SK-N-DZ (cell line): Measurements from ENCODE around the gene MYPN.
"Not testable (repeated sequence)": the region's sequence is repeated elsewhere in the genome, so short reads cannot be mapped to it uniquely, and the experiment has no call there.

ENCODE experiments used
- DNase-seq: peaks from one replicate; pipeline ENCODE4 v3.0.0-alpha.2; 2015; ENCODE audit warnings: low spot score

Gene MYPN

DNA sequence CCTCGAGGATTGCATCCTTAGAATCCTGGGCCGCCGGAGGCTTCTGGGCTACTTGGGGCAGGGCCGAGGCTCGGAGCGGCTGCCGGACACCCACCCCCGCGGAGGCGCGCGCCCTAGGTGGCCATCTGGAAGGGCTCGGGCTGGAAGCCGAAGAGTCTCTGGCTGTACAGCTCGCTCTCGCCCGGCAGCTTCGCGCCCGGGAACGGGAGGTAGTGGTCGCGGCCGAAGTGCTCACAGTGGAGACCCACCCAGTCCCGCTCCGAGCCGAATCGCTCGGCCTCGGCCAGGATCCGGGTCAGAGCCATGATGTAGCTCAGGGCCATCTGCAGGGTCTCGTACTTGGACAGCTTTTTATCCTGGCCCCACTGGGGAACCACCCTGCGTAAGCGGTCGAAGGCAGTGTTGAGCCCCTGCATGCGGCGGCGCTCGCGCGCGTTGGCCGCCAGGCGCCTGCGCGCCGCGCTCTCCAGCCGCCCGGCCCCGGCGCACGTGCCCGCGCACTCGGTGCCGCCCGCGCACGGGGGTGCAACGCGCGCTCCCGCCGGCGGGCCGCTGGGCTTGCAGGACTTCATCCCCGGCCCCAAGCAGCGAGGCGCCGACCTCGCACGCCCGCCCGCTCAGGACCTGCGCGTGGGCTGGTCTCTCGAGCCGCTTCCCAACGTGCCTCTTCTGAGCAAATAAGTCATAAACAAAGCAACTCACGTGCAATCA, 122.0 kb downstream of the MYPN start:
- peak; percentile 82 for DNase-seq

GRCh38 chr10:68231817-68232251, 122.5 kb downstream of the MYPN start, which contains the start of gene ATOH7:
ATOH7 (minus strand) TSS chr10:68232113; CDS start chr10:68231677, 436 bp downstream.
- DNase-seq, result no peak

DNA sequence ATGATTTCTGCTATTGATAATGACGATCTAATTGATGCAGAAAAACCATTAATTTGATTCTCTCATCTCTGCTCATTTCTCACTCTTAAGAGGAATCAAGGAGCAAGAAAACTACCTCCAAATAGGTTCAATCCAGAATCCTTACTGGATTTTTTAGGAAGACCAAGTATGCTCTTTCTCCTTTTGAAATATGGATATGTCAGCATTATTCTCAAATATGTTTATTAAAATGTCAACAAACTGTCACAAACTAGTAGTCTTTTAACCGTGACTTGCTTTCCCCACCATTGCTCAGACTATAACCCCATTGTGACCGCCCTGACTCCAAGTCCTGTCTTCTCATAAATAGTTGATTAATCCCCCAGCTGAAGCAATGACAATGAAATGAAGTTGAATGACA, 123.8 kb downstream of the MYPN start:
- DNase-seq, result no peak

- DNase-seq, result no peak
These were observed 125.8 kb downstream of the MYPN start for GRCh38 chr10:68235111-68235510.

GRCh38 chr10:68235581-68235980, 126.3 kb downstream of the MYPN start:
- DNase-seq, result no peak

GRCh38 chr10:68237173-68237572, 127.9 kb downstream of the MYPN start:
- no peak for DNase-seq

- DNase-seq, result no peak
These were observed 129.1 kb downstream of the MYPN start for GRCh38 chr10:68238371-68238770.

DNA sequence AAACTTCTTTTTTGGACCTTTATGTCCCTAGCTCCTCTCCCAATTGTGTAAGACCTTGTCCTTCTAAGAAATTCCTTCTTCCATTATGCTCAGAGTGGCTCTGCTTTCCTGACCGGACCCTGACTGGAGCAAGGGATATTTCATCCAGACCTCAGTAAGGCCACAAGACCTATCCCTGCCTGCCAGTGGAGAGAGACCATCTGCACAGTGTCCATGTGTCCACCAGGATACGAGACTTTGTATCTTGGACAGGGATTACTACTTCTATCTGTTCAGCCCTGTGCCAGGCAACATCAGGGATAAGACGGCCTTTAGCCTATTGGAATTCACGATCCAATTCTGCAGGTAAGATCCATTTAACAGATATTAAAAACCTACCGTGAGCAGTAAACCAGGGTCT, 129.8 kb downstream of the MYPN start:
- DNase-seq, result no peak

DNA sequence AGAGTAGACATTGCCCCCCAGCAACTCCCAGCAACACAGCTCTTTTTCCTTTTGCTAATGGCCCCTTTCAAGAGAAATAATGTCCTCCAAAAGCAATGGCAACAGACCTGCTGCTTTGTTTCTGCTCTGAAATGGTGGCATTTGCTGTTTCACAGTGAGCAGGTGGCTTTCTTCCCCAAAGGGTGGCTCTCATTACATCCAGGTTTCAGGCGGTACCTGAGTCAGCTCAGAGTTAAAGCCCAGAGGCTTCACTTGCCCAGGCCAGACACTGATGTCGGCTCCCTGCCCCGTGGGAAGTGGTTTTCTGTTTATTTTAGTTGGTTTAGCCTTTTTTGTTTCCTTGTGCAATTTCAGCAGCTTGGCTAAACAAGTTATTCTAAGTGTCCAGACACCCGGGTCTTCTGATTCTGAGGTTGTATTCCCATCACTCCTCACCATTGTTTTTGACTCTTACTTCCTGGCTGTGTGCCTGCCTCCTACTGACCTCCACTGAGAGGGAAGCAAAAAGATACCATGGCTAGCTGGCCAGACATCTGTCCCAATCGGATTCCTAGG, 130.4 kb downstream of the MYPN start:
- DNase-seq, result no peak

DNA sequence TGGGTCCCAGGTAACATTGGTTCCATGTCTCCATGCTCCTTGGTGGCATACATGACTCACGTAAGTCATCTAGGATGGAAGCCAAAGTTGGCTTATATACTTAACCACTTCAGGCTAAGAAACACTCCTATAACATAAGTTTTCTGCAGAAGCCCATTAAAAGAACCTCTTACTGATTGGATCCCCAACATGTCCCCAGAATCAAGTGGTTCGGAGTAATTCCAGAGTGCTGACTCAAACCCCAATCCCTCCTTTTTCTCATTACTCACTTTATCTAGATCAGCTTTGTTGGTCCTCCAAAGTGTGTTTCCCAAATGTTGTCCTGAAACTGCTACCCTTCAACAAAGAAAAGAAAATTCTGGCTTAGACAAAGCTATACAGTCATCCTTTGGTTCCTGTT, 132.8 kb downstream of the MYPN start:
- DNase-seq, result no peak

- DNase-seq, result not testable (repeated sequence)
These were observed 137.1 kb downstream of the MYPN start for GRCh38 chr10:68246397-68246796.

DNA sequence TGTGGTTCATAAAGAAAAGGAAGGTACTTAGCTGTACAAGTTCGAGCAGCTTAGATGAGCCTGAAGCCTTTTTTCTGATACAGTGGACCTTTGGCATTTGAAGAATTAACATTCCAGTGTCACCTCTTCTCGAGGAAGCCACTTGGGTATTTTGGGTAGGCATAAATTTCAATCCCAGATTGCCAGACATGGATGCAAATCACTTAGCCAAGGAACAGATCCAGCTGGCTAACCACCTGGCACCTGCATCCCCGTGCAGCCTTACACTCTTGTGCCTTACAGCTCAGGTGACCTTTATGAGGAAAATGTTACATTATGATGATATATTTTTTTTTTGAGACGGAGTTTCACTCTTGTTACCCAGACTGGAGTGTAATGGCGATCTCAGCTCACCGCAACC, 138.6 kb downstream of the MYPN start:
- DNase-seq, result no peak

DNA sequence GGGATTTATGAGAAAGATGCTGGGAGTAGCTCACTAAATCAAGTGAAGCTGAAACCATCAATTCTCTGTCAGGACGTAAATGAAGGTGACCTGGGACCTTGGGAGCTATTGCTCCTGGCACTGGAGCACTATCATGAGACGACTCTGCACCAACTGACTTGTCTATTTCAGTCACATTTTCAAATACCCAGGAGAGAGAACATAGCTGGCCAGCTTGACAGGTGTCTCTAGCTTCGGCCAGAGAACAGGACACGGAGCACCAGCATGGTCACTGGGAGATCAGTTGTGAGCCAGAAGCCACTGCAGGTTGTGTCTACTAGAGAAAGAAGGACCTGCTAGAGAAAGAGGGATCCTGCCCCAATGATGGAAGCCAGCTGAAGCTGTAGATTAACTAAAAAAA, 140.0 kb downstream of the MYPN start:
- no peak for DNase-seq

DNA sequence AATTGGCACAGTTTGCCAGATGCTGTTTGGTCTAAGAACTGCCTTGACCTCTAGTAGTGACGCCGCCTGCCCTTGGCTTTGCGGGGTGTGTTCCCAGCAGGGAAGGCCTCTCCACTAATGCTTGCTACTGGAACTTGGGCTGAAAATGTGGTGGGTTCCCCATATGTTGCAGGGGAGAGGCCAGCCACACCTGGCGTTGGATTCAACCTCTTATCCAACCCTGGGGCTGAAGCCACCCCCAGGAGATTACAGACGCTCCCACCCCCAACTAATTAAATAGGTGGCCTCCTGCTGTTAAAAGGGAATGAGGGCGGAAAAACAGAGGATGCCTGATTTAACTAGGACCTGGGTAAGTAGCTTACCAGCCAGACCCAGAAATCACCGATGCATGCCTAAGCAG, 141.9 kb downstream of the MYPN start:
- DNase-seq, result peak; percentile 47

DNA sequence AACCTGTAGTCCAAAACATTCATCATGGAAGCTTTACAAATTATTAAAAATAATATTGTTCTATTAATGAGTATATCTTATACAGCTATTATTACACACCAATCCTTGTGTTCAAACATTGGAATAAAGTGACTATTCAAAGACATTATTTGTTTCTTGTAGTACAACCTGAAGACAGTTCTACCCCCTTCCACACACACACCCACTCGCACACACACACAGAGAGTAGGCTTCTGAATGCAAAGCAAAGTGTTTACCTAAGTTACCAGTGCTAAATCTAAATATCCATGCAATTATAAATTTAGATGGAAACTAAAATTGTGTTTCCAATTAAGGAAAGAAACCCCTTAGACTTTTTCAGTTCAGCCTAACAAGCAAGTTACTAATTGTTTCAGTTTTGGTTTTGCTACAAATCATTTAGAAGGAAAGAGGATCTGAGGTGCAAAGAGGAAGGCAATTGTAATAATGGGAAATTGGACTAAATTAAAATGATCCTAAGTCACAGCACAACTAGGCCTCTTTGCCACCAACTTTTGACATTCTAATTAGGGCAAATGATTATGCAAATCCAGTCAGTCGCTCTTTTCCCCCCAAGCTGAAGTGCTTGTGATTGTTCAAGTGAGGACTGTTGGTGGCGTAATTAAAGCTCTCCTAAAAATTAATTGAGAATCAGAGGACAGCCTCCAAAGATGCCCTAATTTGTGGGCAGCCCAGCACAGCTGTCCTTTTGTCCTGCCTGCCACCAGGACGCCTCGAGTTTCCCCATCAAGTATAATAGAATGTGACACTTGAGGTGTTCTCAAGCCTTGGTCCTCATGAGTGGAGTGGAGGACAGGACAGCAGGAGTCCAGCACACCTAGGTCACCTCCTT, 142.6 kb downstream of the MYPN start:
- no peak for DNase-seq

DNA sequence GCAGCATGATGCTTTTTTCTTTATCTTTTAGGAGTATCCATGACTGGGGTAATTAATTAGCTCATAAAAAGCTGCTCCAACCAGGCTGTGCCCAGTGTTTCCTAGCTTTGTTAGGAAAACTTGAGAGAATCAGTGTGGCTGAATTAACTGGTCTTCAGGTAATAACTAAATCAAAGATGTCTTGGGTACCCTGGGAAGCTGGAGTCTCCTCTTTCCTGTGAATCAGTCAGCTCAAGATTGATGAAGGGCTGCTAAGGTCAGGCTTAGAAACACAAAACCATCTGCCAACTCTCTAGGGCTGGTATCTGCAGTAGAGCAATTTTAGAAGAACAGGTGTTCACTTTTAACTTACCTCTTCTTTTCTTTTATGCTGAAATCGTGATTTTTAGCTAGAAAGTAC, 144.1 kb downstream of the MYPN start:
- no peak for DNase-seq

DNA sequence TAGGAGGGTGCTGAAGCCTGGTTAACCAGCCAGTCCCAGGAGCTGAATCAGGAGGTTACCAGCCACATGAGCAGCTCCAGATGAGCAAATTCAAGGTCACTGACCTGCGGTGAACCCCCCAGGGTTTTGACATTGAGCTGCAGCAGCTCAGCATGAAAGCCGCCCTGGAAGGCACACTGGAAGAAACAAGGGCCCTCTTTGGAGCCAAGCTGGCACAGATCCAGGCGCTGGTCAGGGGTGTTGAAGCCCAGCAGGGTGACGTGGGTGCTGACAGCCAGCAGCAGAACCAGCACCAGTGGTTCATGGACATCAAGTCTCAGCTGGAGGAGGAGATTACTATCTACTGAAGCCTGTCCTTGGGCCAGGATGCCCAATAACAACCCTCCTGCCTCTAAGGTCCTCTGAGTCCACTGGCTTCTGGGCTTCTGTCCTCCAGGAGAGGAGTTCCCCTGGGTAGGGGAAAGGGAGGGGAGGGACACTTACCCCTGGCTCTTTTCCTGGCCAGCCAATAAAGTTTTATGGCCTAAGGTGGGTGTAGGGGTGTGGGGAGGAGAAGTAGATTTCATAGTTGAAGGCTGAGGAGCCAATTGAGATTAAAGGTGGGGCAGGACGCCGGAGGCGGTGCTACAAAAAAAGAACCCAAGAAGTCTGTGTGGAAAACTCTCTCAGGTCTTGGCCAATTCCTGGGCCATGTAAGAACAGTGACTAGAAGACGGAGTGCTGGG, 152.0 kb downstream of the MYPN start:
- DNase-seq, result no peak
